ENCODE measurements around the gene CLDN34.

GRCh38 chrX:10010686-10011085, 43.5 kb downstream of the CLDN34 start:
- TF ChIP-seq, protein P1, sequence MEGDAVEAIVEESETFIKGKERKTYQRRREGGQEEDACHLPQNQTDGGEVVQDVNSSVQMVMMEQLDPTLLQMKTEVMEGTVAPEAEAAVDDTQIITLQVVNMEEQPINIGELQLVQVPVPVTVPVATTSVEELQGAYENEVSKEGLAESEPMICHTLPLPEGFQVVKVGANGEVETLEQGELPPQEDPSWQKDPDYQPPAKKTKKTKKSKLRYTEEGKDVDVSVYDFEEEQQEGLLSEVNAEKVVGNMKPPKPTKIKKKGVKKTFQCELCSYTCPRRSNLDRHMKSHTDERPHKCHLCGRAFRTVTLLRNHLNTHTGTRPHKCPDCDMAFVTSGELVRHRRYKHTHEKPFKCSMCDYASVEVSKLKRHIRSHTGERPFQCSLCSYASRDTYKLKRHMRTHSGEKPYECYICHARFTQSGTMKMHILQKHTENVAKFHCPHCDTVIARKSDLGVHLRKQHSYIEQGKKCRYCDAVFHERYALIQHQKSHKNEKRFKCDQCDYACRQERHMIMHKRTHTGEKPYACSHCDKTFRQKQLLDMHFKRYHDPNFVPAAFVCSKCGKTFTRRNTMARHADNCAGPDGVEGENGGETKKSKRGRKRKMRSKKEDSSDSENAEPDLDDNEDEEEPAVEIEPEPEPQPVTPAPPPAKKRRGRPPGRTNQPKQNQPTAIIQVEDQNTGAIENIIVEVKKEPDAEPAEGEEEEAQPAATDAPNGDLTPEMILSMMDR (optimal IDR thresholded peaks at IDR 0.05 in 1 of 3, IDR thresholded peaks at IDR 0.05 in 1 of 3, conservative IDR thresholded peaks at IDR 0.05 in 1 of 3; ENCODE audit: extremely low read depth in 1 of 3, insufficient read depth in 2 of 3, low read length in 3 of 3), result no peak
- no peak for TF ChIP-seq EZH2 (IDR thresholded peaks at IDR 0.05; ENCODE audit: low read length)

Measured in keratinocyte (primary cell).